HEK293 (cell line): ENCODE results near the gene EFNA2.

Experiments
- BCL11B ChIP-seq: fragments of 450-650 bp; formaldehyde crosslinking; IDR thresholded peaks from 2 replicates; pipeline ENCODE4 v1.5.1; 2016; ENCODE audit warnings: low read depth, missing biosample characterization, missing genetic modification characterization
- GLIS2 ChIP-seq: fragments of 450-650 bp; formaldehyde crosslinking; IDR thresholded peaks from 2 replicates; pipeline ENCODE4 v1.5.1; 2016; ENCODE audit warnings: missing biosample characterization, missing genetic modification characterization
- HOXA7 ChIP-seq: sonication (generic); formaldehyde crosslinking; IDR thresholded peaks from 2 replicates; pipeline ENCODE4 v1.8.1; 2022; ENCODE audit warnings: missing genetic modification reagents, borderline replicate concordance
- OVOL3 ChIP-seq: fragments of 450-650 bp; formaldehyde crosslinking; IDR thresholded peaks from 2 replicates; pipeline ENCODE4 v1.5.1; 2016; ENCODE audit warnings: missing biosample characterization, missing genetic modification characterization
- PRDM10 ChIP-seq: fragments of 450-650 bp; formaldehyde crosslinking; IDR thresholded peaks from 2 replicates; pipeline ENCODE4 v1.5.1; 2016; ENCODE audit warnings: missing biosample characterization, missing genetic modification characterization
- PRDM4 ChIP-seq: fragments of 450-650 bp; formaldehyde crosslinking; IDR thresholded peaks from 2 replicates; pipeline ENCODE4 v1.5.1; 2017; ENCODE audit warnings: missing biosample characterization, missing genetic modification characterization
- SP7 ChIP-seq: fragments of 450-650 bp; formaldehyde crosslinking; IDR thresholded peaks from 2 replicates; pipeline ENCODE4 v1.5.1; 2016; ENCODE audit warnings: missing biosample characterization, missing genetic modification characterization
- TSHZ1 ChIP-seq: fragments of 450-650 bp; formaldehyde crosslinking; IDR thresholded peaks from 2 replicates; pipeline ENCODE4 v1.5.1; 2016; ENCODE audit warnings: missing biosample characterization, missing genetic modification characterization, borderline replicate concordance
- WT1 ChIP-seq: fragments of 450-650 bp; formaldehyde crosslinking; IDR thresholded peaks from 2 replicates; pipeline ENCODE4 v1.5.1; 2016; ENCODE audit warnings: missing biosample characterization, missing genetic modification characterization
- ZBTB26 ChIP-seq: fragments of 450-650 bp; formaldehyde crosslinking; optimal IDR thresholded peaks from 2 replicates; pipeline ENCODE3; 2016; ENCODE audit warnings: missing biosample characterization, mild to moderate bottlenecking, missing genetic modification characterization
- ZIC2 ChIP-seq: fragments of 450-650 bp; formaldehyde crosslinking; IDR thresholded peaks from 2 replicates; pipeline ENCODE4 v1.5.1; 2016; ENCODE audit warnings: missing biosample characterization, missing genetic modification characterization
- ZNF146 ChIP-seq: fragments of 450-650 bp; formaldehyde crosslinking; IDR thresholded peaks from 2 replicates; pipeline ENCODE4 v1.5.1; 2016; ENCODE audit warnings: missing biosample characterization, missing genetic modification characterization
- ZNF157 ChIP-seq: fragments of 450-650 bp; formaldehyde crosslinking; IDR thresholded peaks from 2 replicates; pipeline ENCODE4 v1.5.1; 2016; ENCODE audit warnings: missing biosample characterization, missing genetic modification characterization
- ZNF16 ChIP-seq: fragments of 450-650 bp; formaldehyde crosslinking; IDR thresholded peaks from 2 replicates; pipeline ENCODE4 v1.5.1; 2016; ENCODE audit warnings: low read depth, missing biosample characterization, missing genetic modification characterization
- ZNF2 ChIP-seq: fragments of 450-650 bp; formaldehyde crosslinking; IDR thresholded peaks from 2 replicates; pipeline ENCODE4 v1.5.1; 2016; ENCODE audit warnings: missing biosample characterization, missing genetic modification characterization
- ZNF211 ChIP-seq: fragments of 450-650 bp; formaldehyde crosslinking; IDR thresholded peaks from 2 replicates; pipeline ENCODE4 v1.5.1; 2016; ENCODE audit warnings: low read depth, missing biosample characterization, missing genetic modification characterization
- ZNF266 ChIP-seq: fragments of 450-650 bp; formaldehyde crosslinking; IDR thresholded peaks from 2 replicates; pipeline ENCODE4 v1.5.1; 2016; ENCODE audit warnings: missing biosample characterization, missing genetic modification characterization, low read depth
- ZNF394 ChIP-seq: fragments of 450-650 bp; formaldehyde crosslinking; IDR thresholded peaks from 2 replicates; pipeline ENCODE4 v1.5.1; 2016; ENCODE audit warnings: missing biosample characterization, missing genetic modification characterization, mild to moderate bottlenecking, moderate library complexity, borderline replicate concordance
- ZNF404 ChIP-seq: fragments of 450-650 bp; formaldehyde crosslinking; IDR thresholded peaks from 2 replicates; pipeline ENCODE4 v1.5.1; 2017; ENCODE audit warnings: missing biosample characterization, missing genetic modification characterization
- ZNF423 ChIP-seq: fragments of 450-650 bp; formaldehyde crosslinking; IDR thresholded peaks from 2 replicates; pipeline ENCODE4 v1.5.1; 2016; ENCODE audit warnings: missing biosample characterization, missing genetic modification characterization
- ZNF449 ChIP-seq: fragments of 450-650 bp; formaldehyde crosslinking; IDR thresholded peaks from 2 replicates; pipeline ENCODE4 v1.5.1; 2017; ENCODE audit warnings: missing biosample characterization, mild to moderate bottlenecking, missing genetic modification characterization, moderate library complexity
- ZNF473 ChIP-seq: fragments of 450-650 bp; formaldehyde crosslinking; IDR thresholded peaks from 2 replicates; pipeline ENCODE4 v1.5.1; 2017; ENCODE audit warnings: missing biosample characterization, missing genetic modification characterization
- ZNF48 ChIP-seq: fragments of 450-650 bp; formaldehyde crosslinking; IDR thresholded peaks from 2 replicates; pipeline ENCODE4 v1.5.1; 2016; ENCODE audit warnings: missing biosample characterization, missing genetic modification characterization
- ZNF501 ChIP-seq: fragments of 450-650 bp; formaldehyde crosslinking; IDR thresholded peaks from 2 replicates; pipeline ENCODE4 v1.5.1; 2016; ENCODE audit warnings: missing biosample characterization, missing genetic modification characterization
- ZNF580 ChIP-seq: fragments of 450-650 bp; formaldehyde crosslinking; IDR thresholded peaks from 2 replicates; pipeline ENCODE4 v1.5.1; 2016; ENCODE audit warnings: missing biosample characterization, missing genetic modification characterization
- ZNF623 ChIP-seq: fragments of 450-650 bp; formaldehyde crosslinking; IDR thresholded peaks from 2 replicates; pipeline ENCODE4 v1.5.1; 2016; ENCODE audit warnings: missing biosample characterization, missing genetic modification characterization
- ZNF624 ChIP-seq: fragments of 450-650 bp; formaldehyde crosslinking; IDR thresholded peaks from 2 replicates; pipeline ENCODE4 v1.5.1; 2017; ENCODE audit warnings: missing biosample characterization, missing genetic modification characterization
- ZNF777 ChIP-seq: fragments of 450-650 bp; formaldehyde crosslinking; IDR thresholded peaks from 2 replicates; pipeline ENCODE4 v1.5.1; 2017; ENCODE audit warnings: missing biosample characterization, missing genetic modification characterization, borderline replicate concordance

Gene EFNA2

GRCh38 chr19:1264801-1265614 lies 20.7 kb upstream of the EFNA2 start (continued):
- TF ChIP-seq TSHZ1 (no peak), ZNF473 (tag by site-specific recombination) (no peak), OVOL3 (tag by site-specific recombination) (no peak), SP7 (tag by site-specific recombination) (peak; percentile 72), ZNF2 (tag by site-specific recombination) (no peak), GLIS2 (no peak; the same call in 1 of the 2 replicates), ZNF211 (no peak), ZNF404 (tag by site-specific recombination) (no peak), ZNF423 (tag by site-specific recombination) (no peak), BCL11B (tag by site-specific recombination) (peak; percentile 86; the same call in 1 of the 2 replicates), ZNF624 (tag by site-specific recombination) (no peak), ZNF16 (tag by site-specific recombination) (no peak), ZNF266 (tag by site-specific recombination) (no peak), ZNF146 (tag by site-specific recombination) (no peak), ZNF449 (tag by site-specific recombination) (no peak), PRDM10 (tag by site-specific recombination) (no peak), ZIC2 (tag by site-specific recombination) (no peak), ZNF501 (tag by site-specific recombination) (no peak), HOXA7 (no peak), ZNF580 (tag by site-specific recombination) (no peak), ZBTB26 (tag by site-specific recombination) (no peak), ZNF157 (tag by site-specific recombination) (no peak), ZNF623 (tag by site-specific recombination) (no peak; the same call in 1 of the 2 replicates), ZNF777 (no peak), WT1 (tag by site-specific recombination) (peak; percentile 72; the same call in 1 of the 2 replicates), PRDM4 (tag by site-specific recombination) (no peak), ZNF394 (tag by site-specific recombination) (no peak), ZNF48 (no peak)
